DMS153 treated with DMSO at 0.1 percent for 48 hours (cell line): Measurements from ENCODE around the gene CDT1.
A peak's percentile ranks its signal among the peaks of the same experiment; 100 is the strongest.

Source experiments
- DNase-seq: peaks from one replicate; lab custom pipeline; 2025; ENCODE audit not compliant: unreplicated experiment; lab: John Stamatoyannopoulos, UW

Gene CDT1

GRCh38 chr16:88804173-88804551, 573 bp downstream of the CDT1 start:
- no peak for DNase-seq

GRCh38 chr16:88804552-88805339, 1.2 kb downstream of the CDT1 start:
- DNase-seq, result no peak

- no peak for DNase-seq
Observed at GRCh38 chr16:88805340-88805715, 1.7 kb downstream of the CDT1 start.

- DNase-seq, result no peak
Observed at GRCh38 chr16:88805887-88806393, 2.4 kb downstream of the CDT1 start.

- no peak for DNase-seq
Observed at GRCh38 chr16:88806491-88807111, 3.0 kb downstream of the CDT1 start.

GRCh38 chr16:88807142-88807625, 3.6 kb downstream of the CDT1 start:
- no peak for DNase-seq

GRCh38 chr16:88807626-88808453, 4.3 kb downstream of the CDT1 start:
- DNase-seq, result no peak

GRCh38 chr16:88809068-88809675, 5.6 kb downstream of the CDT1 start:
- DNase-seq, result no peak

GRCh38 chr16:88809676-88810165, 6.1 kb downstream of the CDT1 start:
- no peak for DNase-seq

GRCh38 chr16:88810166-88810911, 6.8 kb downstream of the CDT1 start:
- no peak for DNase-seq

- DNase-seq, result peak; percentile 18
Observed at GRCh38 chr16:88810912-88811768, 7.6 kb downstream of the CDT1 start.

GRCh38 chr16:88811769-88812512, 8.4 kb downstream of the CDT1 start, which contains the start of gene APRT:
Gene APRT (minus strand): TSS chr16:88811928. CDS start chr16:88811899, 29 bp downstream.
- DNase-seq, result peak; percentile 73

- no peak for DNase-seq
Observed at GRCh38 chr16:88812513-88813268, 9.1 kb downstream of the CDT1 start.

GRCh38 chr16:88813269-88814143, 9.9 kb downstream of the CDT1 start:
- DNase-seq, result peak; percentile 10

- DNase-seq, result no peak
Observed at GRCh38 chr16:88814144-88814502, 10.5 kb downstream of the CDT1 start.

- DNase-seq, result no peak
Observed at GRCh38 chr16:88815227-88815626, 11.6 kb downstream of the CDT1 start.
